H9 (cell line): ENCODE data around the gene SLIT1. TPM values are rescaled to one million over a fixed set of nuclear protein-coding genes. Genes with fewer than 3 reads are reported as not detected.

Experiments
- DNase-seq: peaks from one replicate; pipeline ENCODE4 v3.0.0-alpha.2; 2017
- H2AFZ ChIP-seq: one replicate; pipeline ENCODE4 v1.6.1; 2013; ENCODE audit warnings: mild to moderate bottlenecking, low read length, control low read depth, moderate library complexity
- H2AK5ac ChIP-seq: 2 replicates; pipeline ENCODE4 v1.6.1; 2013; ENCODE audit warnings: low read length, control low read depth, mixed read lengths; ENCODE audit not compliant: insufficient read length
- H2BK120ac ChIP-seq: one replicate; pipeline ENCODE4 v1.6.1; 2013; ENCODE audit warnings: low read depth, mild to moderate bottlenecking, low read length, control low read depth, inconsistent platforms; ENCODE audit not compliant: poor library complexity, severe bottlenecking
- H2BK12ac ChIP-seq: 2 replicates; pipeline ENCODE4 v1.6.1; 2013; ENCODE audit warnings: low read length, control low read depth, mixed read lengths, low read depth; ENCODE audit not compliant: insufficient read length
- H2BK15ac ChIP-seq: 2 replicates; pipeline ENCODE4 v1.6.1; 2013; ENCODE audit warnings: low read depth, low read length, control low read depth
- H2BK20ac ChIP-seq: one replicate; pipeline ENCODE4 v1.6.1; 2013; ENCODE audit warnings: low read depth, mild to moderate bottlenecking, low read length, control low read depth, inconsistent platforms; ENCODE audit not compliant: poor library complexity, severe bottlenecking
- H2BK5ac ChIP-seq: 2 replicates; pipeline ENCODE4 v1.6.1; 2013; ENCODE audit warnings: low read length, control low read depth, mixed read lengths; ENCODE audit not compliant: insufficient read length
- H3K14ac ChIP-seq: 2 replicates; pipeline ENCODE4 v1.6.1; 2013; ENCODE audit warnings: low read length, control low read depth; ENCODE audit not compliant: insufficient read depth
- H3K18ac ChIP-seq: 2 replicates; pipeline ENCODE4 v1.6.1; 2013; ENCODE audit warnings: low read depth, mild to moderate bottlenecking, mixed read lengths, low read length, control low read depth; ENCODE audit not compliant: insufficient read length
- H3K23ac ChIP-seq: 2 replicates; pipeline ENCODE4 v1.6.1; 2013; ENCODE audit warnings: low read length, control low read depth, mixed read lengths, low read depth; ENCODE audit not compliant: insufficient read length
- H3K23me2 ChIP-seq: 2 replicates; pipeline ENCODE4 v1.6.1; 2013; ENCODE audit warnings: low read depth, mild to moderate bottlenecking, mixed read lengths, low read length, control low read depth; ENCODE audit not compliant: insufficient read length, poor library complexity, severe bottlenecking
- H3K27ac ChIP-seq: 2 replicates; pipeline ENCODE4 v1.5.1; 2013; ENCODE audit warnings: low read length, control low read depth, mixed read lengths, low read depth; ENCODE audit not compliant: insufficient read length
- H3K27me3 ChIP-seq: 2 replicates; pipeline ENCODE4 v1.6.1; 2013; ENCODE audit warnings: low read length, control low read depth, inconsistent platforms; ENCODE audit not compliant: insufficient read depth
- H3K4ac ChIP-seq: 2 replicates; pipeline ENCODE4 v1.6.1; 2013; ENCODE audit warnings: low read depth, mild to moderate bottlenecking, control low read depth, inconsistent platforms, low read length, moderate library complexity
- H3K4me1 ChIP-seq: 2 replicates; pipeline ENCODE4 v1.6.1; 2013; ENCODE audit warnings: low read length, control low read depth, inconsistent platforms; ENCODE audit not compliant: insufficient read depth
- H3K4me2 ChIP-seq: 2 replicates; pipeline ENCODE4 v1.6.1; 2013; ENCODE audit warnings: low read length, control low read depth, mixed read lengths; ENCODE audit not compliant: insufficient read length, insufficient read depth
- H3K56ac ChIP-seq: 2 replicates; pipeline ENCODE4 v1.6.1; 2013; ENCODE audit warnings: low read depth, mild to moderate bottlenecking, mixed read lengths, low read length, control low read depth; ENCODE audit not compliant: insufficient read length
- H3K79me1 ChIP-seq: 2 replicates; pipeline ENCODE4 v1.6.1; 2013; ENCODE audit warnings: low read depth, mild to moderate bottlenecking, moderate library complexity, low read length, control low read depth, inconsistent platforms; ENCODE audit not compliant: insufficient read depth, poor library complexity, severe bottlenecking
- H3K79me2 ChIP-seq: 2 replicates; pipeline ENCODE4 v1.6.1; 2013; ENCODE audit warnings: low read length, control low read depth, inconsistent platforms; ENCODE audit not compliant: insufficient read depth
- H3K9ac ChIP-seq: 2 replicates; pipeline ENCODE4 v1.6.1; 2013; ENCODE audit warnings: low read length, control low read depth, mixed read lengths; ENCODE audit not compliant: insufficient read length; ENCODE audit errors: extremely low read depth
- H3K9me3 ChIP-seq: one replicate; pipeline ENCODE4 v1.6.1; 2013; ENCODE audit warnings: low read depth, low read length, inconsistent platforms; ENCODE audit not compliant: control insufficient read depth
- H3T11ph ChIP-seq: one replicate; pipeline ENCODE4 v1.6.1; 2013; ENCODE audit warnings: mild to moderate bottlenecking, low read length, control low read depth, inconsistent platforms
- H4K20me1 ChIP-seq: one replicate; pipeline ENCODE4 v1.6.1; 2013; ENCODE audit not compliant: control insufficient read depth, insufficient read length, insufficient read depth
- H4K5ac ChIP-seq: 2 replicates; pipeline ENCODE4 v1.6.1; 2013; ENCODE audit warnings: low read depth, mild to moderate bottlenecking, mixed read lengths, low read length, control low read depth; ENCODE audit not compliant: insufficient read length
- H4K8ac ChIP-seq: replicated peaks from 2 replicates; pipeline ENCODE4 v1.6.1; 2013; ENCODE audit warnings: low read length, control low read depth, mixed read lengths, low read depth; ENCODE audit not compliant: insufficient read length
- H4K91ac ChIP-seq: 2 replicates; pipeline ENCODE4 v1.6.1; 2013; ENCODE audit warnings: low read depth, mild to moderate bottlenecking, moderate library complexity, mixed read lengths, low read length, control low read depth; ENCODE audit not compliant: insufficient read length
- H3K27ac Mint-ChIP-seq, 3 experiments: 2 replicates in 2 of 3; 3 replicates in 1 of 3; pipeline ENCODE4 v1.8.0; 2020 to 2021; ENCODE audit warnings: mixed read lengths in 3 of 3, mild to moderate bottlenecking in 1 of 3, moderate library complexity in 1 of 3
- H3K27me3 Mint-ChIP-seq: 2 replicates; pipeline ENCODE4 v1.8.0; 2021; ENCODE audit warnings: low read depth, mild to moderate bottlenecking, moderate library complexity, mixed read lengths
- H3K36me3 Mint-ChIP-seq, 3 experiments: 2 replicates in 2 of 3; 3 replicates in 1 of 3; pipeline ENCODE4 v1.8.0; 2020 to 2021; ENCODE audit warnings: low read depth in 3 of 3, mixed read lengths in 3 of 3; ENCODE audit not compliant: insufficient read depth in 1 of 3
- H3K4me1 Mint-ChIP-seq, 2 experiments: 2 replicates each; pipeline ENCODE4 v1.8.0; 2020; ENCODE audit warnings: mixed read lengths in 2 of 2
- H3K4me3 Mint-ChIP-seq, 2 experiments: 2 replicates in 1 of 2; 3 replicates in 1 of 2; pipeline ENCODE4 v1.8.0; 2020 to 2021; ENCODE audit warnings: mild to moderate bottlenecking in 2 of 2, mixed read lengths in 2 of 2, moderate library complexity in 1 of 2
- H3K9me3 Mint-ChIP-seq, 2 experiments: 2 replicates in 1 of 2; 3 replicates in 1 of 2; pipeline ENCODE4 v1.8.0; 2020; ENCODE audit warnings: mild to moderate bottlenecking in 2 of 2, mixed read lengths in 2 of 2, moderate library complexity in 1 of 2
- WGBS: extraction: QIAGEN DNeasy Blood & Tissue Kit; methylation state at CpG from one replicate; pipeline ENCODE4 v1.1.7; 2013; ENCODE audit warnings: missing lambda C conversion rate, low lambda C conversion rate, mixed read lengths; ENCODE audit not compliant: insufficient read length; ENCODE audit errors: extremely low coverage; 5-methylcytosine and 5-hydroxymethylcytosine counted together
- total RNA-seq: library from RNA; stranded (reverse); gene quantifications from 2 replicates; pipeline ENCODE4 v1.2.1, GENCODE V29; 2021
- TF ChIP-seq, protein P1 (sequence below): fragments of 200-600 bp; sonication (generic); conservative IDR thresholded peaks from 3 replicates; pipeline ENCODE4 v1.8.0; 2021; ENCODE audit warnings: antibody characterized with exemption, mild to moderate bottlenecking

The SLIT1 gene
- total RNA-seq, 1 experiment from 2014 or later = 0.57 TPM

DNA sequence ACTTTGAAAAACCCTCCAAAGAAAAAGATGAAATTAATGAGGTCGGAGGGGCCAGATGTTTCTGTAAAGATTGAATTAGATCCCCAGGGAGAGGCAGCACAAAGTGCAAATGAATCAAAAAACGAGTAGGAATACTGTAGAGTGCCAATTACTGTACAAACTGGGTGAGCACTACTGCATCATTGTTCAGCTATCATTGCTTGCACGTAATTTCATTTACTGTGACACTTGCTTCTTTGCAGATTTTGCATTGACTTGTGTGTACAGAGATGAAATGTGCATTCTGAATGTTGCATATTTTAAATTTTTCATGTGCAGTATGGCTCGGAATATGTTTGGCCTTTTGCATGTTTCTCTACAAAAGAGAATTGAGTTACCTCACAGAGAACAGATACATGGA, 230.0 kb downstream of the SLIT1 start:
- Histone ChIP-seq H3K23ac (no peak overlapping the region), H3K14ac (no peak overlapping the region), H3K56ac (no peak overlapping the region), H4K5ac (no peak overlapping the region), H4K20me1 (no peaks in the 10 kb centered on the region), H3K23me2 (no peaks in the 10 kb centered on the region), H3K4ac (no peak overlapping the region), H2AK5ac (no peak overlapping the region), H4K91ac (no peak overlapping the region), H2AFZ (no peak overlapping the region), H3K79me1 (no peaks in the 10 kb centered on the region), H3K18ac (no peak overlapping the region), H4K8ac (no peak overlapping the region), H3T11ph (no peak overlapping the region), H3K4me1 (no peaks in the 10 kb centered on the region), H3K9me3 (no peaks in the 10 kb centered on the region), H3K27ac (no peak overlapping the region), H2BK15ac (no peak overlapping the region), H2BK12ac (no peak overlapping the region), H2BK120ac (no peak overlapping the region), H2BK20ac (no peak overlapping the region), H3K9ac (no peak overlapping the region), H2BK5ac (no peak overlapping the region), H3K27me3 (no peaks in the 10 kb centered on the region), H3K4me2 (no peak overlapping the region), H3K79me2 (no peaks in the 10 kb centered on the region)
- no peaks in the 10 kb centered on the region for H3K4me1 Mint-ChIP-seq
- TF ChIP-seq, protein P1, sequence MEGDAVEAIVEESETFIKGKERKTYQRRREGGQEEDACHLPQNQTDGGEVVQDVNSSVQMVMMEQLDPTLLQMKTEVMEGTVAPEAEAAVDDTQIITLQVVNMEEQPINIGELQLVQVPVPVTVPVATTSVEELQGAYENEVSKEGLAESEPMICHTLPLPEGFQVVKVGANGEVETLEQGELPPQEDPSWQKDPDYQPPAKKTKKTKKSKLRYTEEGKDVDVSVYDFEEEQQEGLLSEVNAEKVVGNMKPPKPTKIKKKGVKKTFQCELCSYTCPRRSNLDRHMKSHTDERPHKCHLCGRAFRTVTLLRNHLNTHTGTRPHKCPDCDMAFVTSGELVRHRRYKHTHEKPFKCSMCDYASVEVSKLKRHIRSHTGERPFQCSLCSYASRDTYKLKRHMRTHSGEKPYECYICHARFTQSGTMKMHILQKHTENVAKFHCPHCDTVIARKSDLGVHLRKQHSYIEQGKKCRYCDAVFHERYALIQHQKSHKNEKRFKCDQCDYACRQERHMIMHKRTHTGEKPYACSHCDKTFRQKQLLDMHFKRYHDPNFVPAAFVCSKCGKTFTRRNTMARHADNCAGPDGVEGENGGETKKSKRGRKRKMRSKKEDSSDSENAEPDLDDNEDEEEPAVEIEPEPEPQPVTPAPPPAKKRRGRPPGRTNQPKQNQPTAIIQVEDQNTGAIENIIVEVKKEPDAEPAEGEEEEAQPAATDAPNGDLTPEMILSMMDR = no peak
- no CpG with 5 or more reads among the region's 4 CpGs for WGBS
- no peak for DNase-seq
- H3K27ac Mint-ChIP-seq = no peak overlapping the region
- no peaks in the 10 kb centered on the region for H3K9me3 Mint-ChIP-seq
- H3K36me3 Mint-ChIP-seq = peaks cover 10 to 41% (median 29%) of the 10 kb centered on the region in 3 experiments; a peak in 6 of 7 replicates
- H3K27me3 Mint-ChIP-seq = no peaks in the 10 kb centered on the region
- H3K4me3 Mint-ChIP-seq = no peak overlapping the region
